HG03196 (cell line): ENCODE measurements around the gene CDK13.

Experiments
- ATAC-seq: cut with Tn5 transposase; IDR thresholded peaks from one replicate; pipeline ENCODE4 v1.9.1; 2021; ENCODE audit not compliant: unreplicated experiment

The CDK13 gene

GRCh38 chr7:39948956-39949928, 814 bp upstream of the CDK13 start:
- ATAC-seq = peak; percentile 67

GRCh38 chr7:39950473-39951225, 593 bp downstream of the CDK13 start:
- no peak for ATAC-seq

GRCh38 chr7:39951226-39952194, 1.5 kb downstream of the CDK13 start:
- ATAC-seq = peak; percentile 24

- no peak for ATAC-seq
These were observed 2.3 kb downstream of the CDK13 start for GRCh38 chr7:39952374-39952773.

GRCh38 chr7:39952803-39953202, 2.7 kb downstream of the CDK13 start:
- ATAC-seq = no peak

GRCh38 chr7:39954694-39955093, 4.6 kb downstream of the CDK13 start:
- ATAC-seq = no peak

- no peak for ATAC-seq
These were observed 8.0 kb downstream of the CDK13 start for GRCh38 chr7:39958038-39958437.

GRCh38 chr7:39967406-39968161, 17.5 kb downstream of the CDK13 start:
- ATAC-seq = no peak

- no peak for ATAC-seq
These were observed 19.4 kb downstream of the CDK13 start for GRCh38 chr7:39969431-39969830.

GRCh38 chr7:39971924-39972323, 21.9 kb downstream of the CDK13 start:
- ATAC-seq = peak; percentile 49

GRCh38 chr7:39973801-39974200, 23.7 kb downstream of the CDK13 start:
- no peak for ATAC-seq

- no peak for ATAC-seq
These were observed 28.3 kb downstream of the CDK13 start for GRCh38 chr7:39978230-39978934.

GRCh38 chr7:39979406-39980073, 29.5 kb downstream of the CDK13 start:
- no peak for ATAC-seq

GRCh38 chr7:39985398-39985918, 35.4 kb downstream of the CDK13 start:
- no peak for ATAC-seq

GRCh38 chr7:39987641-39988347, 37.7 kb downstream of the CDK13 start:
- ATAC-seq = no peak

- ATAC-seq = no peak
These were observed 50.8 kb downstream of the CDK13 start for GRCh38 chr7:40000734-40001315.

GRCh38 chr7:40001649-40002048, 51.6 kb downstream of the CDK13 start:
- ATAC-seq = no peak

- no peak for ATAC-seq
These were observed 53.5 kb downstream of the CDK13 start for GRCh38 chr7:40003597-40003996.
